OCI-LY7 (cell line): ENCODE data around the gene GLI3. TPM values are rescaled to one million over a fixed set of nuclear protein-coding genes. Genes with fewer than 3 reads are reported as not detected.

Source experiments
- BruUV-seq: library from RNA; stranded (reverse); fragments of 400-500 nt; replicated peaks from 2 replicates; lab custom pipeline; 2021; lab: Mats Ljungman, UMichigan
- CTCF ChIA-PET: fragments of 300-600 bp; sonication (Branson Sonifier 250); formaldehyde crosslinking; loops from one replicate; lab custom pipeline; 2022; ENCODE audit warnings: antibody characterized with exemption; ENCODE audit not compliant: unreplicated experiment; lab: Charles Lee
- POLR2A ChIA-PET: fragments of 300-600 bp; sonication (Branson Sonifier 250); formaldehyde crosslinking; loops from one replicate; lab custom pipeline; 2022; ENCODE audit warnings: antibody characterized with exemption; lab: Charles Lee
- DNase-seq: peaks from one replicate; pipeline ENCODE4 v3.0.0-alpha.2; 2015; ENCODE audit warnings: low spot score
- H2AFZ ChIP-seq: fragments of 200-600 bp; sonication (generic), shearing (Covaris generic); 2 replicates; pipeline ENCODE4 v1.6.1; 2014; ENCODE audit warnings: mild to moderate bottlenecking, antibody characterized with exemption, low read length, moderate library complexity
- H3K27ac ChIP-seq: fragments of 200-600 bp; sonication (generic); 2 replicates; pipeline ENCODE4 v1.5.1; 2014; ENCODE audit warnings: mixed run types, low read depth, mild to moderate bottlenecking, moderate library complexity, low read length, inconsistent platforms; ENCODE audit not compliant: poor library complexity, severe bottlenecking
- H3K36me3 ChIP-seq: fragments of 200-600 bp; sonication (generic); 2 replicates; pipeline ENCODE4 v1.6.1; 2014; ENCODE audit warnings: mild to moderate bottlenecking, antibody characterized with exemption, low read length, moderate library complexity, mixed read lengths; ENCODE audit not compliant: insufficient read depth
- H3K4me1 ChIP-seq: fragments of 200-600 bp; sonication (generic); 2 replicates; pipeline ENCODE4 v1.5.1; 2014; ENCODE audit warnings: mild to moderate bottlenecking, low read length; ENCODE audit not compliant: insufficient read depth, poor library complexity, severe bottlenecking
- H3K4me2 ChIP-seq: fragments of 200-600 bp; sonication (generic); 2 replicates; pipeline ENCODE4 v1.6.1; 2014; ENCODE audit warnings: mild to moderate bottlenecking, low read length
- H3K4me3 ChIP-seq: fragments of 200-600 bp; sonication (generic); 2 replicates; pipeline ENCODE4 v1.5.1; 2014; ENCODE audit warnings: mild to moderate bottlenecking, low read depth, low read length; ENCODE audit not compliant: poor library complexity, severe bottlenecking
- H3K79me2 ChIP-seq: fragments of 200-600 bp; sonication (generic); 2 replicates; pipeline ENCODE4 v1.6.1; 2016; ENCODE audit warnings: low read depth, mild to moderate bottlenecking, low read length, moderate library complexity, mixed read lengths; ENCODE audit not compliant: insufficient read depth
- H3K9me2 ChIP-seq: fragments of 200-600 bp; sonication (generic); 2 replicates; pipeline ENCODE4 v1.6.1; 2016; ENCODE audit warnings: mild to moderate bottlenecking, low read length, mixed read lengths; ENCODE audit not compliant: insufficient read depth
- H3K9me3 ChIP-seq: fragments of 200-600 bp; sonication (generic); 2 replicates; pipeline ENCODE4 v1.6.1; 2014; ENCODE audit warnings: mild to moderate bottlenecking, mixed run types, low read length, mixed read lengths
- H4K20me1 ChIP-seq: fragments of 200-600 bp; sonication (generic); 2 replicates; pipeline ENCODE4 v1.6.1; 2014; ENCODE audit warnings: mild to moderate bottlenecking, antibody characterized with exemption, low read length, moderate library complexity, mixed read lengths; ENCODE audit not compliant: insufficient read depth
- EZH2phosphoT487 ChIP-seq: fragments of 200-600 bp; sonication (generic); IDR thresholded peaks from 2 replicates; pipeline ENCODE4 v1.6.1; 2018; ENCODE audit warnings: low read depth, borderline replicate concordance, mild to moderate bottlenecking, mixed run types, antibody characterized with exemption, low read length, moderate library complexity, mixed read lengths
- intact Hi-C: fragments of 100-400 bp; cut with micrococcal nuclease; formaldehyde crosslinking; loops from one replicate; pipeline ENCODE4 v1.10.0; 2022; ENCODE audit not compliant: unreplicated experiment
- total RNA-seq, 2 experiments: library from RNA; depleted of rRNA in 1 of 2; stranded (reverse); fragments of >200 nt in 1 of 2; shearing (Covaris generic) in 1 of 2; gene quantifications; 2 replicates each; pipeline ENCODE4 v1.2.3, GENCODE V29; 2014 to 2022
- TF ChIP-seq, protein P1 (sequence below): fragments of 200-600 bp; sonication (generic); conservative IDR thresholded peaks from 2 replicates; pipeline ENCODE4 v1.5.1; 2014; ENCODE audit warnings: mild to moderate bottlenecking, antibody characterized with exemption, low read length, moderate library complexity, mixed read lengths

Gene GLI3
- total RNA-seq, 2 experiments from 2014 or later = not detected

DNA sequence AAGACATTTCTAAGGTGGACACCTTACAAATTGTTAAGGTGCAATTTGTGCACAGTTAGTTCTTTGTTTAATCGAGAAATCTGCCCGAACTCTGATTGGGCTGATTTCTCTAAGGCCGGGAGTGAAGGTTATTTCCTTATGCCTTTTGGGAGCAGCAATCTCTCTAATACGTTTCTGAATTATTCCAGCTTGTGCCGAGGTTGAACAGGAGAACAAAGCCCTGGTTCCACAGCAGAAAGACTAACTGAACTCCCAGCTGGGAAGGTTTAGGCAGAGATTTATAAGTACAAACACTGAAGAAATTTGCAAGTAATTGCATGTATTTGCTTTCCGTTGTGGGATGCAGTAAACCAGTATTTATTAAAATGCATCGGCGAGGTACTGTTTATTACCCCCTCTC, 116.8 kb downstream of the GLI3 start:
- H3K36me3 ChIP-seq = no peaks in the 10 kb centered on the region
- no peak overlapping the region for H3K4me2 ChIP-seq
- TF ChIP-seq EZH2phosphoT487 = no peak
- TF ChIP-seq, protein P1, sequence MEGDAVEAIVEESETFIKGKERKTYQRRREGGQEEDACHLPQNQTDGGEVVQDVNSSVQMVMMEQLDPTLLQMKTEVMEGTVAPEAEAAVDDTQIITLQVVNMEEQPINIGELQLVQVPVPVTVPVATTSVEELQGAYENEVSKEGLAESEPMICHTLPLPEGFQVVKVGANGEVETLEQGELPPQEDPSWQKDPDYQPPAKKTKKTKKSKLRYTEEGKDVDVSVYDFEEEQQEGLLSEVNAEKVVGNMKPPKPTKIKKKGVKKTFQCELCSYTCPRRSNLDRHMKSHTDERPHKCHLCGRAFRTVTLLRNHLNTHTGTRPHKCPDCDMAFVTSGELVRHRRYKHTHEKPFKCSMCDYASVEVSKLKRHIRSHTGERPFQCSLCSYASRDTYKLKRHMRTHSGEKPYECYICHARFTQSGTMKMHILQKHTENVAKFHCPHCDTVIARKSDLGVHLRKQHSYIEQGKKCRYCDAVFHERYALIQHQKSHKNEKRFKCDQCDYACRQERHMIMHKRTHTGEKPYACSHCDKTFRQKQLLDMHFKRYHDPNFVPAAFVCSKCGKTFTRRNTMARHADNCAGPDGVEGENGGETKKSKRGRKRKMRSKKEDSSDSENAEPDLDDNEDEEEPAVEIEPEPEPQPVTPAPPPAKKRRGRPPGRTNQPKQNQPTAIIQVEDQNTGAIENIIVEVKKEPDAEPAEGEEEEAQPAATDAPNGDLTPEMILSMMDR = no peak
- no peak overlapping the region for H3K4me3 ChIP-seq
- intact Hi-C loops = no loop called here
- H3K27ac ChIP-seq = no peak overlapping the region
- H3K9me2 ChIP-seq = no peaks in the 10 kb centered on the region
- no peak overlapping the region for H2AFZ ChIP-seq
- DNase-seq = no peak
- H3K4me1 ChIP-seq = no peaks in the 10 kb centered on the region
- H3K9me3 ChIP-seq = no peaks in the 10 kb centered on the region
- no peaks in the 10 kb centered on the region for H4K20me1 ChIP-seq
- no peaks in the 10 kb centered on the region for H3K79me2 ChIP-seq
- CTCF ChIA-PET = no interaction called here
- POLR2A ChIA-PET = no interaction called here
- BruUV-seq = no TSS peak

DNA sequence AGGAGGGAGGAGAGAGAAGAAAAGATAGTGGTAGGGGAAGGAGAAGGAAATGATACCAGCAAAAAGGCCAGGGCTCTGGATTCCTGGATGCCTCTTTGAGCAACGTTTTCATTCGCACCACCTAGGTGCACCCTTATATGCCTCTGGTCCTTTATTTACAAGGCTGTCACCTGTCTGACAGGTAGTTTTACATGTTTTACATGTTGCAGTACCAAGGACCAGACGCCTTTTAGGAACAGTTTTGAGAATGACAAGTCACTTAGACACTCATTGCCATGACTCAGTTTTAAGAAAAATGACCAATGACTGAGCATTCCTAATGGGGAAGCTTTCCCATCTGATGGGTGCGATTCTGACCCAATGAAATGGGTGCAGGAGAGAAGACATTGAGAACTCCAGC, 119.8 kb downstream of the GLI3 start:
- no peaks in the 10 kb centered on the region for H3K4me1 ChIP-seq
- CTCF ChIA-PET = no interaction called here
- H3K9me2 ChIP-seq = no peaks in the 10 kb centered on the region
- no peaks in the 10 kb centered on the region for H3K36me3 ChIP-seq
- intact Hi-C loops = no loop called here
- no peak overlapping the region for H2AFZ ChIP-seq
- no peaks in the 10 kb centered on the region for H3K79me2 ChIP-seq
- no peaks in the 10 kb centered on the region for H4K20me1 ChIP-seq
- no peaks in the 10 kb centered on the region for H3K9me3 ChIP-seq
- POLR2A ChIA-PET = no interaction called here
- H3K4me3 ChIP-seq = no peak overlapping the region
- H3K4me2 ChIP-seq = no peak overlapping the region
- H3K27ac ChIP-seq = no peak overlapping the region
- no peak for TF ChIP-seq EZH2phosphoT487
- TF ChIP-seq, protein P1 = no peak
- no TSS peak for BruUV-seq
- DNase-seq = no peak

DNA sequence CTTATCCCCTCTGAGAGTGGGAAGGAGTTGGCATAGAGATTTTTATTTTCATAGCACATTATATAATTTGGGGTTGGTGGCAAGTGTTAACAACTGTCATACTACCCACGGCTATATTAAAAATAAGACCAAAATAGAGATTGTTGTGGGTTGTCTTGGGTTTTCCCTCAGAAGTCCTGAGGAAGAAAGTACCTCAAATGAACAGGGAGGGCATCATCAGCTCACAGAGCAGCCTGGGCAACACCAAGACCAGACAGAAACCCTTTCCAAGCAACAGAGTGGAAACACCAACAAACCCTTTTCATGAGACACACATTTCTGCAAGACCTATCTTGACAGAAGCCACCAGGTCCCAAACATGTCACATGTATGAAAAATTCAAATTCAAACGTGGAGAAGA, 121.2 kb downstream of the GLI3 start:
- POLR2A ChIA-PET = no interaction called here
- TF ChIP-seq, protein P1 = no peak
- Histone ChIP-seq H3K79me2 (no peaks in the 10 kb centered on the region), H3K27ac (no peak overlapping the region), H3K4me2 (no peak overlapping the region), H3K4me1 (no peaks in the 10 kb centered on the region), H3K36me3 (no peaks in the 10 kb centered on the region), H4K20me1 (no peaks in the 10 kb centered on the region), H3K4me3 (no peak overlapping the region), H3K9me3 (no peaks in the 10 kb centered on the region), H2AFZ (no peak overlapping the region), H3K9me2 (no peaks in the 10 kb centered on the region)
- intact Hi-C loops = no loop called here
- BruUV-seq = no TSS peak
- CTCF ChIA-PET = no interaction called here
- DNase-seq = no peak
